IMR-90 (cell line): ENCODE data around the gene PRKD1. TPM values are rescaled to one million over a fixed set of nuclear protein-coding genes. Genes with fewer than 3 reads are reported as not detected.
"Not testable (repeated sequence)": the region's sequence is repeated elsewhere in the genome, so short reads cannot be mapped to it uniquely, and the experiment has no call there.

Source experiments
- ATAC-seq: fragments of 200-7000 bp; cut with Tn5 transposase; 2 replicates; pipeline ENCODE4 v1.9.1; 2020; ENCODE audit warnings: low read depth, mild to moderate bottlenecking, moderate library complexity
- BruUV-seq: library from RNA; stranded (reverse); fragments of 400-500 nt; replicated peaks from 2 replicates; lab custom pipeline; 2021; lab: Mats Ljungman, UMichigan
- CTCF ChIA-PET: fragments of 300-600 bp; formaldehyde crosslinking; extraction: SDS; loops from one replicate; lab custom pipeline; 2021; ENCODE audit warnings: antibody characterized with exemption; lab: Yijun Ruan, JAX
- POLR2A ChIA-PET: fragments of 300-600 bp; sonication (Branson Sonifier 250); formaldehyde crosslinking; loops from one replicate; lab custom pipeline; 2022; ENCODE audit warnings: antibody characterized with exemption; ENCODE audit not compliant: unreplicated experiment; lab: Charles Lee
- DNase-seq: peaks from one replicate; pipeline ENCODE4 v3.0.0; 2013
- H2AFZ ChIP-seq: replicated peaks from 2 replicates; pipeline ENCODE3; 2013; ENCODE audit warnings: low read length, mild to moderate bottlenecking; ENCODE audit not compliant: poor library complexity
- H2AK5ac ChIP-seq: 2 replicates; pipeline ENCODE4 v1.6.1; 2013; ENCODE audit warnings: low read depth, low read length, inconsistent platforms
- H2AK9ac ChIP-seq: replicated peaks from 2 replicates; pipeline ENCODE3; 2013; ENCODE audit warnings: mild to moderate bottlenecking, low read depth, low read length, moderate library complexity; ENCODE audit not compliant: poor library complexity
- H2BK120ac ChIP-seq: 2 replicates; pipeline ENCODE4 v1.6.1; 2013; ENCODE audit warnings: low read depth, low read length, inconsistent platforms
- H2BK15ac ChIP-seq: 3 replicates; pipeline ENCODE4 v1.6.1; 2013; ENCODE audit warnings: low read depth, low read length, inconsistent platforms
- H2BK20ac ChIP-seq: 2 replicates; pipeline ENCODE4 v1.6.1; 2013; ENCODE audit warnings: low read depth, mild to moderate bottlenecking, inconsistent platforms, low read length, moderate library complexity
- H2BK5ac ChIP-seq: 2 replicates; pipeline ENCODE4 v1.6.1; 2013; ENCODE audit warnings: mild to moderate bottlenecking, low read depth, low read length, inconsistent platforms; ENCODE audit not compliant: poor library complexity, severe bottlenecking
- H3K14ac ChIP-seq: replicated peaks from 2 replicates; pipeline ENCODE4 v1.6.1; 2013; ENCODE audit warnings: low read depth, low read length, inconsistent platforms
- H3K18ac ChIP-seq: 2 replicates; pipeline ENCODE4 v1.6.1; 2013; ENCODE audit warnings: low read depth, low read length, control low read depth
- H3K23ac ChIP-seq: 2 replicates; pipeline ENCODE4 v1.6.1; 2013; ENCODE audit warnings: low read depth, low read length, inconsistent platforms
- H3K27ac ChIP-seq: 2 replicates; pipeline ENCODE4 v1.5.1; 2013; ENCODE audit warnings: mild to moderate bottlenecking, control low read depth, low read length; ENCODE audit not compliant: insufficient read depth
- H3K27me3 ChIP-seq: 2 replicates; pipeline ENCODE4 v1.6.1; 2013; ENCODE audit warnings: low read length; ENCODE audit not compliant: control insufficient read depth, insufficient read depth
- H3K36me3 ChIP-seq: 2 replicates; pipeline ENCODE4 v1.6.1; 2013; ENCODE audit warnings: low read length, mixed read lengths; ENCODE audit not compliant: control insufficient read depth, insufficient read depth
- H3K4ac ChIP-seq: 2 replicates; pipeline ENCODE4 v1.6.1; 2013; ENCODE audit warnings: low read depth, low read length, inconsistent platforms
- H3K4me1 ChIP-seq: 2 replicates; pipeline ENCODE4 v1.6.1; 2013; ENCODE audit warnings: low read length, mixed read lengths; ENCODE audit not compliant: control insufficient read depth, insufficient read depth
- H3K4me2 ChIP-seq: 2 replicates; pipeline ENCODE4 v1.6.1; 2013; ENCODE audit warnings: low read depth, mild to moderate bottlenecking, control low read depth, low read length, moderate library complexity
- H3K4me3 ChIP-seq: 2 replicates; pipeline ENCODE4 v1.5.1; 2013; ENCODE audit warnings: low read depth, mild to moderate bottlenecking, control low read depth, low read length, moderate library complexity; ENCODE audit not compliant: insufficient read depth
- H3K56ac ChIP-seq: 2 replicates; pipeline ENCODE4 v1.6.1; 2013; ENCODE audit warnings: low read length, inconsistent platforms; ENCODE audit not compliant: insufficient read depth; ENCODE audit errors: extremely low read depth
- H3K79me1 ChIP-seq, 2 experiments: 2 replicates each; pipeline ENCODE4 v1.6.1; 2013; ENCODE audit warnings: low read length in 2 of 2, inconsistent platforms in 1 of 2, low read depth in 1 of 2
- H3K9ac ChIP-seq: 2 replicates; pipeline ENCODE4 v1.6.1; 2013; ENCODE audit warnings: low read depth, low read length, control low read depth
- H3K9me1 ChIP-seq: 2 replicates; pipeline ENCODE4 v1.6.1; 2013; ENCODE audit warnings: low read length, inconsistent platforms; ENCODE audit not compliant: insufficient read depth
- H3K9me3 ChIP-seq: 2 replicates; pipeline ENCODE4 v1.6.1; 2013; ENCODE audit warnings: low read length; ENCODE audit not compliant: control insufficient read depth, insufficient read depth
- H4K20me1 ChIP-seq: 2 replicates; pipeline ENCODE4 v1.6.1; 2013; ENCODE audit warnings: low read length, inconsistent platforms; ENCODE audit not compliant: insufficient read depth
- H4K5ac ChIP-seq: 2 replicates; pipeline ENCODE4 v1.6.1; 2013; ENCODE audit warnings: mild to moderate bottlenecking, low read depth, low read length, control low read depth
- H4K8ac ChIP-seq, 2 experiments: 2 replicates each; pipeline ENCODE4 v1.6.1; 2013; ENCODE audit warnings: low read depth in 2 of 2, low read length in 2 of 2, control low read depth in 1 of 2, inconsistent platforms in 1 of 2
- H4K91ac ChIP-seq: 2 replicates; pipeline ENCODE4 v1.6.1; 2013; ENCODE audit warnings: low read depth, low read length, inconsistent platforms; ENCODE audit not compliant: insufficient read depth
- FOS ChIP-seq: fragments of 150-350 bp; IDR thresholded peaks from 2 replicates; pipeline ENCODE4 v1.6.1; 2016; ENCODE audit warnings: low read depth, low read length
- WGBS, 2 experiments: methylation state at CpG; one replicate each; pipeline versions ENCODE4 v1.1.5 to v1.1.7; 2013; ENCODE audit warnings: missing lambda C conversion rate in 2 of 2; ENCODE audit not compliant: insufficient read length in 1 of 2; ENCODE audit errors: extremely low coverage in 2 of 2; 5-methylcytosine and 5-hydroxymethylcytosine counted together
- dilution Hi-C: fragments of 300-500 bp; cut with HindIII; formaldehyde crosslinking; loops from one replicate; pipeline ENCODE4 v1.14.3; 2018; ENCODE audit warnings: low sequenced_read_pairs; ENCODE audit not compliant: unreplicated experiment
- in situ Hi-C: fragments of 300-500 bp; cut with MboI; formaldehyde crosslinking; loops from 3 replicates; pipeline ENCODE4 v1.14.3; 2019; ENCODE audit warnings: low sequenced_read_pairs, inconsistent platforms, mixed read lengths
- intact Hi-C: fragments of 100-400 bp; cut with micrococcal nuclease; formaldehyde crosslinking; loops from 2 replicates; pipeline ENCODE4 v1.10.0; 2022
- polyA plus RNA-seq, 3 experiments: library from polyadenylated mRNA; depleted of rRNA; stranded (reverse); fragments of >200 nt; gene quantifications; 2 replicates each; pipeline ENCODE4 v1.2.3, GENCODE V29; 2012; ENCODE audit warnings: low replicate concordance in 1 of 3
- total RNA-seq: library from RNA; depleted of rRNA; stranded (reverse); fragments of >200 nt; gene quantifications from 2 replicates; pipeline ENCODE4 v1.2.3, GENCODE V29; 2012

The PRKD1 gene
- total and polyA plus RNA-seq, 2 of the 4 experiments (the other 2 are of a cell fraction): 12.9 to 14.2 TPM

GRCh38 chr14:29726560-29727331, 200.9 kb downstream of the PRKD1 start:
- H3K27me3 ChIP-seq, H2BK15ac ChIP-seq, H3K4me3 ChIP-seq, in situ Hi-C loops, H3K9ac ChIP-seq, H2AFZ ChIP-seq, H3K9me3 ChIP-seq, H3K14ac ChIP-seq, H3K4ac ChIP-seq, POLR2A ChIA-PET, H4K5ac ChIP-seq, H2AK5ac ChIP-seq, H3K23ac ChIP-seq, H4K8ac ChIP-seq, dilution Hi-C loops, BruUV-seq, H2BK20ac ChIP-seq, H3K9me1 ChIP-seq, H2AK9ac ChIP-seq, H3K18ac ChIP-seq, H4K91ac ChIP-seq, H3K36me3 ChIP-seq, H4K20me1 ChIP-seq, H3K56ac ChIP-seq, H2BK120ac ChIP-seq: not testable (repeated sequence)
- WGBS, 2 experiments: no CpG with 5 or more reads among the region's 4 CpGs
- Histone ChIP-seq H2BK5ac (peak overlapping the region; percentile 30), H3K79me1 (peaks cover 16 to 25% of the 10 kb centered on the region in 2 experiments), H3K27ac (peak overlapping the region; percentile 38; the same call in 1 of the 2 replicates), H3K4me2 (peak overlapping the region; percentile 52; the same call in 1 of the 2 replicates), H3K4me1 (peaks cover 10% of the 10 kb centered on the region)
- DNase-seq (peak; percentile 91), ATAC-seq (peak; percentile 51)
- intact Hi-C loops: loop anchor here (10.0 kb wide), 1 partner anchor 172 kb away; no protein-coding TSS in a partner anchor
- peak; percentile 56; the same call in 1 of the 2 replicates for TF ChIP-seq FOS
- CTCF ChIA-PET: interaction anchor here (0.8 kb wide), 1 partner anchor 17 kb away, joined by 3 read pairs; no protein-coding TSS in a partner anchor
